SK-N-SH treated with all-trans-retinoic acid at 6 μM for 48 hours (cell line): Measurements from ENCODE around the gene SLC35C1.

Experiments
- ARNTL ChIP-seq: fragments of 450-650 bp; formaldehyde crosslinking; IDR thresholded peaks from 2 replicates; pipeline ENCODE4 v1.5.0; 2020; ENCODE audit warnings: low read depth, mild to moderate bottlenecking, moderate library complexity, borderline replicate concordance
- CSDC2 ChIP-seq: fragments of 250-450 bp; sonication (Bioruptor Pico); IDR thresholded peaks from 2 replicates; pipeline ENCODE4 v1.5.0; 2020; ENCODE audit warnings: mild to moderate bottlenecking, moderate library complexity
- GLIS3 ChIP-seq: fragments of 250-450 bp; sonication (Bioruptor Pico); IDR thresholded peaks from 2 replicates; pipeline ENCODE4 v1.5.0; 2020; ENCODE audit warnings: mild to moderate bottlenecking, moderate library complexity
- PATZ1 ChIP-seq: fragments of 250-450 bp; sonication (Bioruptor Pico); IDR thresholded peaks from 2 replicates; pipeline ENCODE4 v1.8.0; 2020; ENCODE audit warnings: mild to moderate bottlenecking, moderate library complexity, borderline replicate concordance
- PPARA ChIP-seq: fragments of 250-450 bp; sonication (Bioruptor Pico); IDR thresholded peaks from 2 replicates; pipeline ENCODE4 v1.5.0; 2020; ENCODE audit warnings: mild to moderate bottlenecking, borderline replicate concordance
- RARB ChIP-seq: fragments of 250-450 bp; sonication (Bioruptor Pico); IDR thresholded peaks from 2 replicates; pipeline ENCODE4 v1.8.0; 2021; ENCODE audit warnings: mild to moderate bottlenecking, moderate library complexity
- SNAI2 ChIP-seq: fragments of 250-450 bp; sonication (Bioruptor Pico); IDR thresholded peaks from 2 replicates; pipeline ENCODE4 v1.5.0; 2020; ENCODE audit warnings: mild to moderate bottlenecking, moderate library complexity
- ZC3H10 ChIP-seq: fragments of 250-450 bp; sonication (Bioruptor Pico); IDR thresholded peaks from 2 replicates; pipeline ENCODE4 v1.5.1; 2021; ENCODE audit warnings: mild to moderate bottlenecking, moderate library complexity
- ZFP3 ChIP-seq: fragments of 250-450 bp; sonication (Bioruptor Pico); IDR thresholded peaks from 2 replicates; pipeline ENCODE4 v1.5.0; 2020; ENCODE audit warnings: mild to moderate bottlenecking, moderate library complexity
- ZFP30 ChIP-seq: fragments of 450-650 bp; formaldehyde crosslinking; IDR thresholded peaks from 2 replicates; pipeline ENCODE4 v1.5.0; 2022; ENCODE audit warnings: mild to moderate bottlenecking, moderate library complexity
- TF ChIP-seq, protein P1 (sequence below): fragments of 250-450 bp; sonication (Bioruptor Pico); IDR thresholded peaks from 2 replicates; pipeline ENCODE4 v1.5.1; 2020; ENCODE audit warnings: low read depth, mild to moderate bottlenecking, moderate library complexity

DNA sequence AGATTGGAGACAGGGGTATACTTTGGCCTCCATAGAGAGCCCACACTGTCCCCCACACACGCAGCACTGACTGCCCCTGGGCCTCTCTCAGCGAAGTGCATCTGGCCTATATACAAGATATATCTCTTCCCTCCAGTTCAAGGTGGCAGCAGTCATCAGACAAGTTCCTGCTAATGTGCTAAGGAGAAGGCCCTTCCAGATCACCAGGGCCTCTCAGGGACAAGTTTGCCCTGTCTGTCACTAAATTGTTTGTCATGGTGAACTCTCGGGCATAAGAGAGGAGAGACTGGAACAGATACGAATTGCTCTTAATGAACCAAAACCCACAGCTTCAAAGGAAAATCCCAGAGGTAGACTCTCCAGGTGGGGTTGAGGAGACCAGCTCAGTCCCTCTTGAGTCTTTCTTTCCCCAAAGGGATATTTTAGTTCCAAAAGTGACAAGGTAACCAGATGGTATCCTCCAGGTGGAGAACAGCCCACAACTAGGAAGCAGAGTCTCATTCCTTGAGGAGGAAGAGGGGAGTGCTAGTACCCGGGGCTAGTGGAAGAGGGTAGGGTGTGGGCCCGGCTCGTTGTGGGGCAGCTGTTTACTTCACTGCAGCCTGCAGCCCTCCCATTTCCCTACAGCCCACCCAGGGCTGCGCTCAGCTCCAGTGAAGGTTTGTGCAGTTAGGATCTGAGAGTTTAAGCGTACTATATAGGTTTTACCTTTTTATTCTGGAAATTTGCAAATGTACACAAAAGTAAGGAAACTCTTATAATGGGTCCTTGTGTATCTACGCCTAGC lies 2.2 kb upstream of the SLC35C1 start:
- TF ChIP-seq, protein P1, sequence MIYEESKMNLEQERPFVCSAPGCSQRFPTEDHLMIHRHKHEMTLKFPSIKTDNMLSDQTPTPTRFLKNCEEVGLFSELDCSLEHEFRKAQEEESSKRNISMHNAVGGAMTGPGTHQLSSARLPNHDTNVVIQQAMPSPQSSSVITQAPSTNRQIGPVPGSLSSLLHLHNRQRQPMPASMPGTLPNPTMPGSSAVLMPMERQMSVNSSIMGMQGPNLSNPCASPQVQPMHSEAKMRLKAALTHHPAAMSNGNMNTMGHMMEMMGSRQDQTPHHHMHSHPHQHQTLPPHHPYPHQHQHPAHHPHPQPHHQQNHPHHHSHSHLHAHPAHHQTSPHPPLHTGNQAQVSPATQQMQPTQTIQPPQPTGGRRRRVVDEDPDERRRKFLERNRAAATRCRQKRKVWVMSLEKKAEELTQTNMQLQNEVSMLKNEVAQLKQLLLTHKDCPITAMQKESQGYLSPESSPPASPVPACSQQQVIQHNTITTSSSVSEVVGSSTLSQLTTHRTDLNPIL (CRISPR knock-in tag) = no peak
- no peak for TF ChIP-seq CSDC2
- no peak for TF ChIP-seq PATZ1 (CRISPR knock-in tag)
- TF ChIP-seq ZFP30 (CRISPR knock-in tag) = no peak
- TF ChIP-seq ARNTL (CRISPR knock-in tag) = no peak
- TF ChIP-seq ZC3H10 (CRISPR knock-in tag) = no peak
- TF ChIP-seq PPARA (CRISPR knock-in tag) = no peak
- no peak for TF ChIP-seq ZFP3
- no peak for TF ChIP-seq GLIS3 (CRISPR knock-in tag)
- no peak for TF ChIP-seq SNAI2 (CRISPR knock-in tag)
- TF ChIP-seq RARB (CRISPR knock-in tag) = no peak
